Measurements from ENCODE around the gene SRRD.

The SRRD gene

GRCh38 chr22:26457661-26458272, 25.9 kb upstream of the SRRD start:
- no peak overlapping the region for H3K27ac ChIP-seq (ENCODE audit: low read depth, low read length)
- H3K4me3 ChIP-seq (ENCODE audit: low read depth, low read length): no peak overlapping the region
- H3K4me1 ChIP-seq (ENCODE audit: control insufficient read depth, insufficient read depth, low read length, unreplicated experiment): no peaks in the 10 kb centered on the region
- no peaks in the 10 kb centered on the region for H3K79me2 ChIP-seq (ENCODE audit: control insufficient read depth, insufficient read depth, low read length, unreplicated experiment)
- no peaks in the 10 kb centered on the region; the same call in 1 of the 2 replicates for H3K36me3 ChIP-seq (ENCODE audit: insufficient read depth, low read length)
- H2AFZ ChIP-seq (ENCODE audit: low read length, unreplicated experiment): no peak overlapping the region
- no peaks in the 10 kb centered on the region for H3K27me3 ChIP-seq (ENCODE audit: insufficient read depth, low read length)

GRCh38 chr22:26460202-26460601, 23.5 kb upstream of the SRRD start:
- no peaks in the 10 kb centered on the region for H3K27me3 ChIP-seq (ENCODE audit: insufficient read depth, low read length)
- no peak overlapping the region for H3K4me3 ChIP-seq (ENCODE audit: low read depth, low read length)
- no peak overlapping the region for H2AFZ ChIP-seq (ENCODE audit: low read length, unreplicated experiment)
- H3K36me3 ChIP-seq (ENCODE audit: insufficient read depth, low read length): no peaks in the 10 kb centered on the region; the same call in 1 of the 2 replicates
- no peak overlapping the region for H3K27ac ChIP-seq (ENCODE audit: low read depth, low read length)
- no peaks in the 10 kb centered on the region for H3K79me2 ChIP-seq (ENCODE audit: control insufficient read depth, insufficient read depth, low read length, unreplicated experiment)
- no peaks in the 10 kb centered on the region for H3K4me1 ChIP-seq (ENCODE audit: control insufficient read depth, insufficient read depth, low read length, unreplicated experiment)

- Histone ChIP-seq H2AFZ (ENCODE audit: low read length, unreplicated experiment) (no peak overlapping the region), H3K4me3 (ENCODE audit: low read depth, low read length) (no peak overlapping the region), H3K27me3 (ENCODE audit: insufficient read depth, low read length) (no peaks in the 10 kb centered on the region), H3K27ac (ENCODE audit: low read depth, low read length) (no peak overlapping the region), H3K36me3 (ENCODE audit: insufficient read depth, low read length) (no peaks in the 10 kb centered on the region; the same call in 1 of the 2 replicates), H3K79me2 (ENCODE audit: control insufficient read depth, insufficient read depth, low read length, unreplicated experiment) (no peaks in the 10 kb centered on the region), H3K4me1 (ENCODE audit: control insufficient read depth, insufficient read depth, low read length, unreplicated experiment) (no peaks in the 10 kb centered on the region)
These were observed 22.4 kb upstream of the SRRD start for GRCh38 chr22:26461188-26461810.

- no peaks in the 10 kb centered on the region for H3K79me2 ChIP-seq (ENCODE audit: control insufficient read depth, insufficient read depth, low read length, unreplicated experiment)
- no peaks in the 10 kb centered on the region for H3K4me1 ChIP-seq (ENCODE audit: control insufficient read depth, insufficient read depth, low read length, unreplicated experiment)
- H2AFZ ChIP-seq (ENCODE audit: low read length, unreplicated experiment): no peak overlapping the region
- no peaks in the 10 kb centered on the region for H3K27me3 ChIP-seq (ENCODE audit: insufficient read depth, low read length)
- H3K36me3 ChIP-seq (ENCODE audit: insufficient read depth, low read length): no peaks in the 10 kb centered on the region; the same call in 1 of the 2 replicates
- H3K4me3 ChIP-seq (ENCODE audit: low read depth, low read length): no peak overlapping the region
- no peak overlapping the region for H3K27ac ChIP-seq (ENCODE audit: low read depth, low read length)
These were observed 21.6 kb upstream of the SRRD start for GRCh38 chr22:26462051-26462450.

- H3K27me3 ChIP-seq (ENCODE audit: insufficient read depth, low read length): no peaks in the 10 kb centered on the region
- no peak overlapping the region for H3K27ac ChIP-seq (ENCODE audit: low read depth, low read length)
- H2AFZ ChIP-seq (ENCODE audit: low read length, unreplicated experiment): no peak overlapping the region
- no peaks in the 10 kb centered on the region for H3K79me2 ChIP-seq (ENCODE audit: control insufficient read depth, insufficient read depth, low read length, unreplicated experiment)
- no peaks in the 10 kb centered on the region for H3K4me1 ChIP-seq (ENCODE audit: control insufficient read depth, insufficient read depth, low read length, unreplicated experiment)
- no peak overlapping the region for H3K4me3 ChIP-seq (ENCODE audit: low read depth, low read length)
- no peaks in the 10 kb centered on the region; the same call in 1 of the 2 replicates for H3K36me3 ChIP-seq (ENCODE audit: insufficient read depth, low read length)
These were observed 21.0 kb upstream of the SRRD start for GRCh38 chr22:26462641-26463040.

GRCh38 chr22:26463101-26463661, 20.5 kb upstream of the SRRD start:
- Histone ChIP-seq H3K27me3 (ENCODE audit: insufficient read depth, low read length) (no peaks in the 10 kb centered on the region), H2AFZ (ENCODE audit: low read length, unreplicated experiment) (no peak overlapping the region), H3K36me3 (ENCODE audit: insufficient read depth, low read length) (peaks cover 1% of the 10 kb centered on the region; the same call in 1 of the 2 replicates), H3K27ac (ENCODE audit: low read depth, low read length) (no peak overlapping the region), H3K4me1 (ENCODE audit: control insufficient read depth, insufficient read depth, low read length, unreplicated experiment) (no peaks in the 10 kb centered on the region), H3K79me2 (ENCODE audit: control insufficient read depth, insufficient read depth, low read length, unreplicated experiment) (no peaks in the 10 kb centered on the region), H3K4me3 (ENCODE audit: low read depth, low read length) (no peak overlapping the region)

- H3K27me3 ChIP-seq (ENCODE audit: insufficient read depth, low read length): no peaks in the 10 kb centered on the region
- no peak overlapping the region for H3K27ac ChIP-seq (ENCODE audit: low read depth, low read length)
- no peak overlapping the region for H3K4me3 ChIP-seq (ENCODE audit: low read depth, low read length)
- H3K4me1 ChIP-seq (ENCODE audit: control insufficient read depth, insufficient read depth, low read length, unreplicated experiment): no peaks in the 10 kb centered on the region
- H2AFZ ChIP-seq (ENCODE audit: low read length, unreplicated experiment): no peak overlapping the region
- H3K79me2 ChIP-seq (ENCODE audit: control insufficient read depth, insufficient read depth, low read length, unreplicated experiment): no peaks in the 10 kb centered on the region
- peaks cover 5% of the 10 kb centered on the region; the same call in 1 of the 2 replicates for H3K36me3 ChIP-seq (ENCODE audit: insufficient read depth, low read length)
These were observed 20.0 kb upstream of the SRRD start for GRCh38 chr22:26463688-26464087.

GRCh38 chr22:26464312-26464711, 19.4 kb upstream of the SRRD start:
- Histone ChIP-seq H3K79me2 (ENCODE audit: control insufficient read depth, insufficient read depth, low read length, unreplicated experiment) (no peaks in the 10 kb centered on the region), H2AFZ (ENCODE audit: low read length, unreplicated experiment) (no peak overlapping the region), H3K36me3 (ENCODE audit: insufficient read depth, low read length) (peaks cover 5% of the 10 kb centered on the region; the same call in 1 of the 2 replicates), H3K4me1 (ENCODE audit: control insufficient read depth, insufficient read depth, low read length, unreplicated experiment) (no peaks in the 10 kb centered on the region), H3K27me3 (ENCODE audit: insufficient read depth, low read length) (no peaks in the 10 kb centered on the region), H3K4me3 (ENCODE audit: low read depth, low read length) (no peak overlapping the region), H3K27ac (ENCODE audit: low read depth, low read length) (no peak overlapping the region)

- Histone ChIP-seq H3K27me3 (ENCODE audit: insufficient read depth, low read length) (no peaks in the 10 kb centered on the region), H3K4me1 (ENCODE audit: control insufficient read depth, insufficient read depth, low read length, unreplicated experiment) (peaks cover 4% of the 10 kb centered on the region), H3K36me3 (ENCODE audit: insufficient read depth, low read length) (0 out of 2 replicates have a peak, but pooled peaks cover 5% of the 10 kb centered on the region), H3K79me2 (ENCODE audit: control insufficient read depth, insufficient read depth, low read length, unreplicated experiment) (no peaks in the 10 kb centered on the region), H3K4me3 (ENCODE audit: low read depth, low read length) (no peak overlapping the region), H3K27ac (ENCODE audit: low read depth, low read length) (no peak overlapping the region), H2AFZ (ENCODE audit: low read length, unreplicated experiment) (no peak overlapping the region)
These were observed 17.5 kb upstream of the SRRD start for GRCh38 chr22:26466196-26466595.

- no peaks in the 10 kb centered on the region for H3K27me3 ChIP-seq (ENCODE audit: insufficient read depth, low read length)
- H3K79me2 ChIP-seq (ENCODE audit: control insufficient read depth, insufficient read depth, low read length, unreplicated experiment): peaks cover 2% of the 10 kb centered on the region
- no peak overlapping the region for H2AFZ ChIP-seq (ENCODE audit: low read length, unreplicated experiment)
- peak overlapping the region; percentile 42; the same call in 1 of the 2 replicates for H3K27ac ChIP-seq (ENCODE audit: low read depth, low read length)
- H3K36me3 ChIP-seq (ENCODE audit: insufficient read depth, low read length): 0 out of 2 replicates have a peak, but pooled peaks cover 5% of the 10 kb centered on the region
- H3K4me1 ChIP-seq (ENCODE audit: control insufficient read depth, insufficient read depth, low read length, unreplicated experiment): peaks cover 12% of the 10 kb centered on the region
- H3K4me3 ChIP-seq (ENCODE audit: low read depth, low read length): no peak overlapping the region
These were observed 12.9 kb upstream of the SRRD start for GRCh38 chr22:26470807-26471206.

GRCh38 chr22:26471522-26471921, 12.2 kb upstream of the SRRD start:
- Histone ChIP-seq H3K4me1 (ENCODE audit: control insufficient read depth, insufficient read depth, low read length, unreplicated experiment) (peaks cover 12% of the 10 kb centered on the region), H3K4me3 (ENCODE audit: low read depth, low read length) (no peak overlapping the region), H3K27me3 (ENCODE audit: insufficient read depth, low read length) (no peaks in the 10 kb centered on the region), H3K79me2 (ENCODE audit: control insufficient read depth, insufficient read depth, low read length, unreplicated experiment) (peaks cover 2% of the 10 kb centered on the region), H2AFZ (ENCODE audit: low read length, unreplicated experiment) (no peak overlapping the region), H3K27ac (ENCODE audit: low read depth, low read length) (peak overlapping the region; percentile 42; the same call in 1 of the 2 replicates), H3K36me3 (ENCODE audit: insufficient read depth, low read length) (0 out of 2 replicates have a peak, but pooled peaks cover 5% of the 10 kb centered on the region)
